ENCODE measurements around the gene NGFR.
"Not testable (repeated sequence)": the region's sequence is repeated elsewhere in the genome, so short reads cannot be mapped to it uniquely, and the experiment has no call there.

NGFR gene

DNA sequence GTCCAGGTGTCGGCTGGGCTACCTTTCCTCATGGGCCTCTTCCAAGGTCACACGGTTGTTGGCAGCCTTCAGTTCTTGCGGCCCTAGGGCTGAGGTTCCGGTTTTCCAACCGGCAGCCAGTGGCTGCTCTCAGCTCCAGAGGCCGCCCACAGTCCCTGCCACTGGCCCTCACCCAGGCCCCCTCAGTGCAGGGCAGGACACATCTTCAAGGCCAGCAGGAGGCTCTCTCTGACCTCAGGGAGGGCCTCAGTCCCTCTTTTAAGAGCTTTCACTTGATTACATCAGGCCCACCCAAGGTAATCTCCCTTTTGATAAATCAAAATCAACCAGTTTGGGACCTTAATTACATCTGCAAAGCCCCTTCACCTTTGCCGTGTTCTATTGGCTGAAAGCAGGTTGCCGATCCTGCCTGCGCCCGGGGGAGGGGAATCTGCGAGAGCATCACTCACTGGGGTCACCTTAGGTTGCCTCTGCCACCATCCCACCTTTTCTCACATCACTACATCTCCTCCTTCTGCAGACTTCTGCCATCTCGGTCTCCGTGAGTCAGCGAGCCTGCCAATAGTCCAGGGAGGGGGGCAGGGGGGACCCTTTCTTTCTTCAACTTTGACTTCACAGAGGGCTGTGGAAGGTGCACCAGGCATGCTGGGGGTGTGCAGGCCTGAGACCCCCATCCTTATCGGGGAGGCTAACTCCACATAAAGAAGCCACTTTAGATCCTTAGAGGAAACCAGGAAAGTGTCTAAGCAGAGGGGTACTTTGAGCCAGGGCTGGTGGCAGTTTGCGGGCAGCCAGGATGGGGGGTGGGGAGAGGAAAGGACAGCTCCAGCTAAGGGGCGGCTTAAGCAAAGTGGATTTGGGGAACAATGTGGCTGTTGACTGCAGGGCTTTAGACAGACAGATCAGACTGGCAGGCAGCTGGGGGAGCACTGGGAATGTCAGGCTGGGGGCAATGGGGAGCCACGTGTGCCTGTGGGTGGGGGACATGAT is 51.7 kb downstream of the NGFR start:
- DNase-seq (ENCODE audit: low spot score) = no peak

DNA sequence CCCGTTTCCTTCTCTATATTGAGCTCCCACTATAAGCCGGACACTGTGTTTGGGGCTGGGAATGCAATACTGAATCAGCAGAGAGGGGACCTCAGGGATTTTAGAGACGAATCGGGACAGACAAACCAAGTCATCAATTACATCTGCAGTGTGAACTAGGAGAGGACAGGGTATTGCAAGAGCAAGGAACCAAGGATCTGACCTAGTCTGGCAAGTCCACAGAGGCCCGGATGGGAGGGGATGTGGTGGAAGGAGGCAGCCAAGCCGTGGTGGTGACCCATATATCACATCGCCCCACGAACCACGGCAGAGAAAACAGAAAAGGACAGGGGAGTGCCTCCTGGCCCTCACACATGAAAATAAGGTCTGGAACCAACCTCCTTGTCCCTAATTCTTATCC is 52.5 kb downstream of the NGFR start:
- no peak for DNase-seq (ENCODE audit: low spot score)

DNA sequence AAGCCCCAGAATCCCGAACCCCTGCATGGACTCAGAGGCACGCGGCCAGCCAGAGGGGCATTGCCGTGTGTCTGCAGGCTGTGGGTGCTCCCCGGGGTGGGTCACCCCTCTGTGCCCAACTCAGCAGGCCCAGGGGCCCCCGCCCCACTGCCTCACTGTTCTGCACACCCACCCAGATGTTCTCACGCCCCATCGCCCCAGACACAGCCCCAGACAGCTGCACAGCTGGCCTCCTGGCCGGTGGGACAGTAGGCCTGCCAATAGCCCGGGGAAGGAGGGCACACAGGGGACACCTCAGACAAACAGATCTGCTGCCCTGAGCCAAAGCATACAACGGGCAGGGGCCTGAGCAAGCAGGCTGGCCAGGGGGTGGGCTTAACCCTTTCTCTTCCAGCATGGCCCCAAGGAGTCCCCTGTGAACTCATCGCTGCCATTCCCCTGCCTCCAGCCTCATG is 53.0 kb downstream of the NGFR start:
- DNase-seq (ENCODE audit: low spot score) = no peak

DNA sequence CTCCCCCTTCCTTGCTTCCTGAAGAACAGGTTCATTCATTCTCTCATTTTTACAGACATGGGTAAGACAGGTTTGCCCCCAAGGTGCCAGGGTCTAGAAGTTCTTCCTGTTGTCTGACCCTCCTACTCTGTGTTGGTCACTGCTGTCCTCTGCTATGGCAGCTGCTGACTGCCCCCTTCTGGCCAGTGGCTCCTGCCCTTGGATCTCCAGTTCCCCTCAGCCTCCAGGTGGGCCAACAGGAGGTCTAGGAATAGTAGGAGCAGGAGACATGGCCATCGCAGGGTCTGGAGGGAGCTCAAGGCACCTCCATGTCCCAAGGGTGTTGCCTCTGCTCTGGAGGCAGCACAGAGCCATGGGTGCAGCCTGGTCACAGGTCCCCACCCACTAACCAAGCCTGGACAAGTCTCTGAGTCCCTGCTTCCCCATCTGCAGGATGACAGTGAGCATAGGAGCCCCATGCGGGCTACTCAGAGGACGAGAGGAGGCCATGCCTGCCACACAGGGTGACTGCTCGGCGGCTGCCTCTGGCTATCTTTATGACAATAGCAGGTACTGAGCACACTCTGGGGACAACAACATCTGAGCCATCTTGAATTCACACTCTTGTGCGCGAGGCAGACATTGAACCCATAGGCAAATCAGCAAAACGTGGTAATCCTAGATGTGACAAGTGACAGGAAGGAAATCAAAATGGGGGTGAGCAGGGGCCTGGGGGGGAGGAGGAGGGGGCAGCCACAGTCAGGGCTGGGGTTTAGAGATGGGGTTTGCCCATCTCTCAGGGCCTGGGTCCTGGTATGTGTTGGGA is 53.6 kb downstream of the NGFR start:
- peak; percentile 76 for DNase-seq (ENCODE audit: low spot score)

DNA sequence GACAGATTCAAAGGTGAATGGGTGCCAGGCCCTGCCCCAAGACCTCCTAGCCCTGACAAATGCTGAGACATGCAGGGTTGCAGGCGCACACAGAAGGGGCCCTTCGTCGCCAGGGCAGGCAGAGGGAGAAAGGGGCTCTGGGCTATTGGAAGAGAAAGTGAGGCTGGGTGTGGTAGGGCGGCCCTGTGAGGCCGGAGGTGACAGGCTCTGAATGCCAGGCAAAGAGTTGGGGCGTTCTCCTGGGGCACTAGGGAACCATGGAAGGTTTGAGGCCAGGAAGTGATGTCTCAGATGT is 54.2 kb downstream of the NGFR start:
- DNase-seq (ENCODE audit: low spot score) = no peak

DNA sequence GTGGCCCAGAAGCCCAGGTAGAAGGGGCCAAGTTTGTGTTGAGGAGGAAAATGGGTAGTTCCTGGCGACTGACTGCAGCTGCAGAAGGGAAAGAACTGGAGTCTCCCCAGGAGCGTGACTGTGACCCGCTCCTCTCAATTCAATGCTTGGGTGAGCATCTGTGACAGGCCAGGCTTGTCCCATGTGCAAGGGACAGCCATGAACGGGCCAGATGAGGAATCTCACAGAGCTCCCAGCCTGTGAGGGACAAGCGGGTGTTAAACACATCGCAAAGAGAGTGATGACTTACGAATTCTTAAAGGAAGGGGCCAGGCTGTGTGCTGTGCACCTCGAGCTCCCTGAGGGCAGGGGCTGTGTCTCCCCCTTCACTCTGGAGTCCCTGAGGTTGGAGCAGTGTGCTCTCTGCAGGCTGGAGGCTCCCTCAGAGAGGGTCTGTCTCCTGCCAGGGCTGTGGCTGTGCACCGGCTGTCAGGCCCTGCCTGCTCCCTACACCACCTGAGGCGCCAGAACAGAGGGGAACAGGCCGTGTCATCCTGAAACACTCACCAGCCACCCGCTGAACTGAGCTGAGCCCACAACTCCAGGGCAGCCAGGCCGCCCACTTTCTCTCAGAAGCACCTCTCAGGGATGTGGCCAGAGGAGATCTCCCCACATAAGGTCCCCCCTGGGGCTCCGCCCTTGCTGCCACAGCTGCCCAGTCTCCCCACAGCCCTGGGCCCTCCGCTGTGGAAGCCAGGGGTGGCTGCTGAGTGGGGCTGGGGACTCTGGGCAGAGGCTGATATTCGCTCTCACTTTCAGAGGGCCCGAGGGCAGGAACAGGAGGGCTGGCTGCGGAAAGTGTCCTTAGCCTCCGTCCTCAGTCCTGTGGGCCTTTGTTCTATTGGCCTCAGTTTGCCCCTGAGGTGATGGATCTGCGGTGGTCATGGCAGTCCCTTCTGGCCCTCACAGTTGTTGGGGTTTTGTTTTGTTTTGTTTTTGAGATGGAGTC is 54.9 kb downstream of the NGFR start:
- no peak for DNase-seq (ENCODE audit: low spot score)

DNA sequence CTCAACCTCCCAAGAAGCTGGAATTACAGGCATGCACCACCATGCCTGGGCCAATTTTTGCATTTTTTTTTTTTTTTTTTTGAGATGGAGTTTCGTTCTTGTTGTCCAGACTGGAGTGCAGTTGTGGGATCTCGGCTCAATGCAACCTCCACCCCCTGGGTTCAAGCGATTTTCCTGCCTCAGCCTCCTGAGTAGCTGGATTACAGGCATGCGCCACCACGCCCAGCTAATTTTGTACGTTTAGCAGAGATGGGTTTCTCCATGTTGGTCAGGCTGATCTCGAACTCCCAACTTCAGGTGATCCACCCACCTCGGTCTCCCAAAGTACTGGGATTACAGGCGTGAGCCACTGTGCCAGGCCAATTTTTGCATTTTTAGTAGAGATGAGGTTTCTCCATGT is 55.7 kb downstream of the NGFR start:
- DNase-seq (ENCODE audit: low spot score) = not testable (repeated sequence)

DNA sequence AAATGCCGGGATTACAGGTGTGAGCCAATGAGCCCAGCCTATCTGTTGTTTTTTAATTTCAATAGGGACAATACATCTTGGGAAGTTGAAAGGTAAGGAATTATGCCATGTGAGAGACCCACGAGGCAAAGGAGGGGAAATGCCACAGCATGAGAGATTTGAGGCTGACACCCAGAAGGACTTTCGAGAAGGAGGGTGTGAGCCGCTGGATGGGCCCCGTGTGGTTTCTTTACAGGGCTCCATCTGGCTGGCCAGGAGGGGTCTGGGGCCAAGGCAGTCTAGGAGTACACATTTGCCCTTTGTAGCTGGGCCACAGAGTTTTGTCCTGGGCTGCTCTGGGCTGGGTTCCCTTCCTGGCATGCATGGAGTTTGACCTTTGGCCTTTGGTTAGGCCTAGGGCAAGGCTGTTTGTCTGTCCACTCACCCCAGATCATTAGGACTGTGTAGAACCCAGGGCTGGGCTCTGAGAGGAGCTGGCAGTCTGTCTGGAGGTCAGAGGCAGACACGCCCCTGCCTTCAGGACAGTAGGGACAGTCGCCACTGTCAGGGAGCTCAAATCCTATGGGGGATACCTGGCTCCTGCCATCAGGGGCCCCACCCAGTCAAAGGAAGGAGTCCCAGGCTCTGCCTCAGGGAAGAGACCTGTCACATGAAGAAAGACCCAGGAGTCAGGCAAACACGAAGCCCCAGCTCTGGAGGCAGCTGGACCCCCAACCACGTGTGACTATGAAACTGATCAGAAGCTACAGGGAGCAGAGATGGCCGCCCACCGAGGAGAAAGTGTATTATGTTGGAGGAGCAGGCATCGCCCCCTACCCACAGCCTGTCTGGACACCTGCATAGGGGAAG is 56.4 kb downstream of the NGFR start:
- DNase-seq (ENCODE audit: low spot score) = no peak

DNA sequence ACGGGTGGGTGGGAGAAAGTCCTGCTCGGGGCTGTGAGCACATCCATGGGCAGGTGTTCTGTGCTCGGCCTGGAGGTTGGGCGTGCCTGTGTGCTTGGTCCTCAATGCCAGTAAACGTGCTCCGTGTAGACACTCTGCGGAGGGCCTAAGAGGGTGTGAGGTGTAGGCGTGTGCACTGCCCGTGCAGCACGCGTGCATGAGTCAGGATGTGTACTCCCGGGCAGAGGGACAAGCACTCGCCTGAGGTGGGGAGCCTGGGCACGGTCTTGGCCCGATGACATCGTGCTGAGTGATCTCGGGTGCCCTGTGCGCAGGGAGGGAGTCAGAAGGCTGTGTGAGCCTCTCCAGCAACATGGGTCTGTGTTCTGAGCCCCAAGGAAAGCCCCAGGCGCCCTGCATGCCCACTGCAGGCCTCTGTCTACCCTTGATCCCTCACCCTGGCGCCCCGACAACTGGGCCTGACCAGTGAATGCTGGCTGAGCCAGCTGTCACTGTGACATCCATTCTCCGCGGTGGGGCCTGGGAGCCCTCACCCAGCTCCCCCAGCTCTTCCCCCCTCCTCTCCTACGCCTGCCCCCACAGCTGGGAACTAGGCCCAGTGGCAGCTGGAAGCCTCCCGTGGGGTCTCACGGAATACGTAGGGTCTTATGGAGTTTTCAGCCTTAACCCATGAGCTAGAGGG is 57.1 kb downstream of the NGFR start:
- no peak for DNase-seq (ENCODE audit: low spot score)

DNA sequence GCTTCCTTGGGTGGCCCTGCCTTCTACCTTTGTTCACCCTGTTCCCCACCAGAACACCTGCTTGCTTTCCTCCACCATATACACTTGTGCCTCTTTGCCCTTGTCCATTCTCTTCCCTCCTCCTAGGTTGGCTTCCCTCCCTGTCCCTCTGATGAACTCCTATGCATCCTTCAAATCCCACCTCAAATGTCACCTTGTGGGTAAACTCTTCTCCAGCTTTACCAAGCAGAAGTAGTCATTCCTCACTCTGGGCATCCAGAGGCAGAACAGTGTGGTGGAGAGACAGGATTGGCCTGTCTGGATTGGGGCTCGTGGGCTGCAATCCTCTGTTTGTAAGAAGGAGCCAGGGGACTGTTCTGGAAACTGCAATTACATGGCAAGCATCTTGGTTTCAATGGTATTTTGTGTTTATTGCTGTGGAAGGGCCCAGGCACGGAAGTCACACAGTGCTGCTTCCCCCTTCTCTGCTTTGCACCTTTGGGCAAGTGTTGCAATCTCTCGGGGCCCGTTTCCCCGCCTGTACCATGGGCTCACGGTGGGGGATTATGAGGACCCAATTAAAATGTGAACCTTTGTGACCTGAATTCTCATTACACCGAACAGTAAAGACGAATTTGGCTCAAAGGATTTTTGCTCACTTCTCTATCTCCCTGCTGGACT is 58.7 kb downstream of the NGFR start:
- no peak for DNase-seq (ENCODE audit: low spot score)

DNA sequence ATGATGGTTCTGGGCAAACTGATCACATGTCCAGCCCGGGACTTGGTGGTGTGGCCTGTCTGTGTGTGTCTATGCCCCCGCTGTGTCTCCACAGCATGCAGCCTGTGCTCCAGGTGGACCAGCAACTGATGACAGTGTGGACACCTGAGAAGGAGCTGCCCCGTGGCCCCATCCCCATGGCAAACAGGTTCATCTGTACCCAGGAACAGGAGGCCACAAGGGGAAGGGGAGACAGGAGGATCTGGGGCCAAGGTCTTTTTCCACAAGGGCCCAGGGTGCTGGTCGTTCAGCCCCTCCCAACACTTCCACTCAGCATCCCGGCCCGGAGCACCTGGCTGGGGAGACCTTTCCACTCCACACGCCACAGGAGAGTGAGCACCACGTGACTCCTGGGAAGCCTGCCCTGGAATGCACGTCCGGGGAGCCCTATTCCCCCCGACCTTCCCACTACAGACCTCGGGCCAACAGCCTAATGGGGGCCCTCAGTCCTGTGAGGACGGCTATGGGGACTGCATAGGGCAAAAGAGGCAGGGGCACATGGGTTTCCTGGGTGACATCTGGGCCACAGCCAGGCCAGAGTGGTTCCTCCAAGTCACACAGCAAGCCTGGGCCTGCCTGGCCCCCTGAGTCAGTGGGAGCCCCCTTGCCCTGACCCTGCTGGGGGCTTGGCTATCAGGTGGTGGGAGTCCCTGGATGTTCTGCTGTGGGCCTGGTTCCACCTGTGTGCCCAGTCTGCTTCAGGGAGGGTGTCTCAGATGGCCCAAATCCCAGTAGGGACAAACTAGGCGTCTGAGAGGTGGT is 59.8 kb downstream of the NGFR start:
- DNase-seq (ENCODE audit: low spot score) = no peak

DNA sequence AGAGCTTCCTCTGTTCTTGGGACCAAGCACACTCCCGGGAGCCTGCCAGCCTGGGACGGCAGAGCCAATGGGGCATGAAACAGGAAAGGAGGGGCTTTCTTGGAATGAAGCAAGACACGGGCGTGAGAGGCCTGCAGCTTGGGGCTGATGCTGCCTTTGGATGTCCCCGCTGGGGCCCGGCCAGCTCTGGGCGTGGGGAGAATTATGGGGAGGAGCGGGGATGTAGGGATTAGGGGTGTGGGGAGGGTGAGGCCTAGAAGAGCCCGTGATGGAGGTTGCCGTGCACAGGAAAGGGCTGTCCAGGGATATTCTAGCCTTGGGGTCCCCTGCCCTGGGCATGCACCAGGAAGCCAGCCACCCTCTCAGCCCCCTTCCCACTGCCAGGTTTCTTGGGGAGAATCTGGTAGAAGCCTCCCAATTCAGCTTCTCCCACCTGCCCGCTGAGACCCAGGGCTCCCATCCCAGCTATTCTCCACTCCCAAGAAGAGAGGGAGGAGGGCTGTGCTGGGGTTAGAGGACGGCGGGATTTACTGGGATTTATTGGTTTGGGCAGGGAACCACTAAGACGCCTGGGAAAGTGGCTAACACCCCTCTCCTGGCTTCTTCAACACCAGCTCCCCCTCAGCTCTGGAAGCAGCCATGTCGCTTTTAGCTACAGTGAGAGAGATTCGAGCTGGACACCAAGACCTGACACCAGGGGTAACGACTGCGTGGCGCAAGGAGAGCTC is 60.6 kb downstream of the NGFR start:
- no peak for DNase-seq (ENCODE audit: low spot score)

DNA sequence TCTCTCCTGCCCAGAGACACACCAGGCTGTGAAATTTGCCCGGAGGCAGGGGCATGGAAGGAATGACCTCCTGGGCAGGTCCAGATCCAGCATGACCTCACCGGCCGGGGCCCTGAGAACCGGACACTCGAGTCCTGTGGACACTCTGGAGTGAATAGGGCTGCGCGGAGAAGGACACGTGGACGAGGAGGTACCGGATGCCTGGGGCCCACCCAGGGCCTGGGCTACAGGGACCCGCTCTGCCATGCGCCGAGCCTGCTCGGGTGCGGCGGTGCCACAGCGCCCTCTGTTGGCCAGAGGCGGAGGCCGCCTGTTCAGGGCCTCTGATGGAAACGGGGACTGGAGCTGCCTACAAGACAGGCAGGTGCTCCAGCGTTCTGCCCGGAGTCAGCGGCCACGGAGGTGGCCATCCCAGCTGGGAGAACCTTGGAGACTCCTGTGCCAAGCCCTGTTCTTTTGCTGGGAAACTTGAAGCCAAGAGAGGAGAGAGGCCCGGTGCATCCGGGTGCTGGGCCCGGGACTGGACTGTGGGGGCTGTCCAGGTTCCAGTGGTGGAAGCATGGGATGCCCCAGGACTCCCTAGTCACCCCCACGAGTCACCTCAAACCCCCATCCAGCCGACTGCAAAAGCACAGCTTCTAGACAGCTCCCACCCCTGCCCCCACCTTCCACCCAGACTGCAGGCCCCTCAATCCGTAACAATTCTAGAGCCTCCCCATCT is 61.3 kb downstream of the NGFR start:
- peak; percentile 97 for DNase-seq (ENCODE audit: low spot score)

DNA sequence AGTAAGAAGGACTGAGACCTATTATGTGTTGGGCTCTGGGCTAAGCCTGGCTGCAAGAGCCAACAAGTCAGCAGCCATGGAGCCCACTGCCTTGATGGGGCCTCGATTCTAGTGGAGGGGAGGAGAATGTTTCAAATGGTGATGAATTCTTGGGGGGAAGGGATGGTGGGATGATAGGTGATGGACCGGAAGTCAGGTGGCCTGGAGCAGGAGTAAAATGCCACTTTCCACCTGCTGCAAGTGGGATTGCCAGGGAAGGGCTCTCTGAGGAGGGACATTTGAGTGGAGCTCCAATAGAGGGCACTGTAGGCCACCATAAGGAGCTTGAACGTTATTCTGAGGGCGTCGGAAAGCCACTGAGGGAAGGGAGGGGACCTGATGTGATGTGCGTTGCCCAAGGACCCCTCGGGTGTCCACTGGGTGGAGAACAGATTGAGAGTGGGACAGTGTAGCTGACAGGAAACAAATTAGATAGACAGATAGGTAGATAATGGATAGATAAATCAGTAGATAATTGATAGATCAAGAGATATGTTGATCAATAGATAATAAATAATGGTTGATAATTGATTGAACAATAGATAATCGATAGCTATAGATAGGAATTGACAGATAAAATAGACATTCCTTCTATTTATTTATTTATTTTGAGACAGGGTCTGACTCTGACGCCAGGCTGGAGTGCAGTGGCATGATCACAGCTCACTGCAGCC is 62.4 kb downstream of the NGFR start:
- DNase-seq (ENCODE audit: low spot score) = peak; percentile 73
